H9 (cell line): ENCODE data around the gene SLC12A2. TPM values are rescaled to one million over a fixed set of nuclear protein-coding genes. Genes with fewer than 3 reads are reported as not detected.

Source experiments
- DNase-seq: peaks from one replicate; pipeline ENCODE4 v3.0.0-alpha.2; 2017
- H2AFZ ChIP-seq: one replicate; pipeline ENCODE4 v1.6.1; 2013; ENCODE audit warnings: mild to moderate bottlenecking, low read length, control low read depth, moderate library complexity
- H2AK5ac ChIP-seq: 2 replicates; pipeline ENCODE4 v1.6.1; 2013; ENCODE audit warnings: low read length, control low read depth, mixed read lengths; ENCODE audit not compliant: insufficient read length
- H2BK120ac ChIP-seq: one replicate; pipeline ENCODE4 v1.6.1; 2013; ENCODE audit warnings: low read depth, mild to moderate bottlenecking, low read length, control low read depth, inconsistent platforms; ENCODE audit not compliant: poor library complexity, severe bottlenecking
- H2BK12ac ChIP-seq: 2 replicates; pipeline ENCODE4 v1.6.1; 2013; ENCODE audit warnings: low read length, control low read depth, mixed read lengths, low read depth; ENCODE audit not compliant: insufficient read length
- H2BK15ac ChIP-seq: 2 replicates; pipeline ENCODE4 v1.6.1; 2013; ENCODE audit warnings: low read depth, low read length, control low read depth
- H2BK20ac ChIP-seq: one replicate; pipeline ENCODE4 v1.6.1; 2013; ENCODE audit warnings: low read depth, mild to moderate bottlenecking, low read length, control low read depth, inconsistent platforms; ENCODE audit not compliant: poor library complexity, severe bottlenecking
- H2BK5ac ChIP-seq: 2 replicates; pipeline ENCODE4 v1.6.1; 2013; ENCODE audit warnings: low read length, control low read depth, mixed read lengths; ENCODE audit not compliant: insufficient read length
- H3K14ac ChIP-seq: 2 replicates; pipeline ENCODE4 v1.6.1; 2013; ENCODE audit warnings: low read length, control low read depth; ENCODE audit not compliant: insufficient read depth
- H3K18ac ChIP-seq: 2 replicates; pipeline ENCODE4 v1.6.1; 2013; ENCODE audit warnings: low read depth, mild to moderate bottlenecking, mixed read lengths, low read length, control low read depth; ENCODE audit not compliant: insufficient read length
- H3K23ac ChIP-seq: 2 replicates; pipeline ENCODE4 v1.6.1; 2013; ENCODE audit warnings: low read length, control low read depth, mixed read lengths, low read depth; ENCODE audit not compliant: insufficient read length
- H3K23me2 ChIP-seq: 2 replicates; pipeline ENCODE4 v1.6.1; 2013; ENCODE audit warnings: low read depth, mild to moderate bottlenecking, mixed read lengths, low read length, control low read depth; ENCODE audit not compliant: insufficient read length, poor library complexity, severe bottlenecking
- H3K27ac ChIP-seq: 2 replicates; pipeline ENCODE4 v1.5.1; 2013; ENCODE audit warnings: low read length, control low read depth, mixed read lengths, low read depth; ENCODE audit not compliant: insufficient read length
- H3K27me3 ChIP-seq: 2 replicates; pipeline ENCODE4 v1.6.1; 2013; ENCODE audit warnings: low read length, control low read depth, inconsistent platforms; ENCODE audit not compliant: insufficient read depth
- H3K4ac ChIP-seq: 2 replicates; pipeline ENCODE4 v1.6.1; 2013; ENCODE audit warnings: low read depth, mild to moderate bottlenecking, control low read depth, inconsistent platforms, low read length, moderate library complexity
- H3K4me1 ChIP-seq: 2 replicates; pipeline ENCODE4 v1.6.1; 2013; ENCODE audit warnings: low read length, control low read depth, inconsistent platforms; ENCODE audit not compliant: insufficient read depth
- H3K4me2 ChIP-seq: 2 replicates; pipeline ENCODE4 v1.6.1; 2013; ENCODE audit warnings: low read length, control low read depth, mixed read lengths; ENCODE audit not compliant: insufficient read length, insufficient read depth
- H3K56ac ChIP-seq: 2 replicates; pipeline ENCODE4 v1.6.1; 2013; ENCODE audit warnings: low read depth, mild to moderate bottlenecking, mixed read lengths, low read length, control low read depth; ENCODE audit not compliant: insufficient read length
- H3K79me1 ChIP-seq: 2 replicates; pipeline ENCODE4 v1.6.1; 2013; ENCODE audit warnings: low read depth, mild to moderate bottlenecking, moderate library complexity, low read length, control low read depth, inconsistent platforms; ENCODE audit not compliant: insufficient read depth, poor library complexity, severe bottlenecking
- H3K79me2 ChIP-seq: 2 replicates; pipeline ENCODE4 v1.6.1; 2013; ENCODE audit warnings: low read length, control low read depth, inconsistent platforms; ENCODE audit not compliant: insufficient read depth
- H3K9ac ChIP-seq: 2 replicates; pipeline ENCODE4 v1.6.1; 2013; ENCODE audit warnings: low read length, control low read depth, mixed read lengths; ENCODE audit not compliant: insufficient read length; ENCODE audit errors: extremely low read depth
- H3K9me3 ChIP-seq: one replicate; pipeline ENCODE4 v1.6.1; 2013; ENCODE audit warnings: low read depth, low read length, inconsistent platforms; ENCODE audit not compliant: control insufficient read depth
- H3T11ph ChIP-seq: one replicate; pipeline ENCODE4 v1.6.1; 2013; ENCODE audit warnings: mild to moderate bottlenecking, low read length, control low read depth, inconsistent platforms
- H4K20me1 ChIP-seq: one replicate; pipeline ENCODE4 v1.6.1; 2013; ENCODE audit not compliant: control insufficient read depth, insufficient read length, insufficient read depth
- H4K5ac ChIP-seq: 2 replicates; pipeline ENCODE4 v1.6.1; 2013; ENCODE audit warnings: low read depth, mild to moderate bottlenecking, mixed read lengths, low read length, control low read depth; ENCODE audit not compliant: insufficient read length
- H4K8ac ChIP-seq: replicated peaks from 2 replicates; pipeline ENCODE4 v1.6.1; 2013; ENCODE audit warnings: low read length, control low read depth, mixed read lengths, low read depth; ENCODE audit not compliant: insufficient read length
- H4K91ac ChIP-seq: 2 replicates; pipeline ENCODE4 v1.6.1; 2013; ENCODE audit warnings: low read depth, mild to moderate bottlenecking, moderate library complexity, mixed read lengths, low read length, control low read depth; ENCODE audit not compliant: insufficient read length
- H3K27ac Mint-ChIP-seq, 3 experiments: 2 replicates in 2 of 3; 3 replicates in 1 of 3; pipeline ENCODE4 v1.8.0; 2020 to 2021; ENCODE audit warnings: mixed read lengths in 3 of 3, mild to moderate bottlenecking in 1 of 3, moderate library complexity in 1 of 3
- H3K27me3 Mint-ChIP-seq: 2 replicates; pipeline ENCODE4 v1.8.0; 2021; ENCODE audit warnings: low read depth, mild to moderate bottlenecking, moderate library complexity, mixed read lengths
- H3K36me3 Mint-ChIP-seq, 3 experiments: 2 replicates in 2 of 3; 3 replicates in 1 of 3; pipeline ENCODE4 v1.8.0; 2020 to 2021; ENCODE audit warnings: low read depth in 3 of 3, mixed read lengths in 3 of 3; ENCODE audit not compliant: insufficient read depth in 1 of 3
- H3K4me1 Mint-ChIP-seq, 2 experiments: 2 replicates each; pipeline ENCODE4 v1.8.0; 2020; ENCODE audit warnings: mixed read lengths in 2 of 2
- H3K4me3 Mint-ChIP-seq, 2 experiments: 2 replicates in 1 of 2; 3 replicates in 1 of 2; pipeline ENCODE4 v1.8.0; 2020 to 2021; ENCODE audit warnings: mild to moderate bottlenecking in 2 of 2, mixed read lengths in 2 of 2, moderate library complexity in 1 of 2
- H3K9me3 Mint-ChIP-seq, 2 experiments: 2 replicates in 1 of 2; 3 replicates in 1 of 2; pipeline ENCODE4 v1.8.0; 2020; ENCODE audit warnings: mild to moderate bottlenecking in 2 of 2, mixed read lengths in 2 of 2, moderate library complexity in 1 of 2
- WGBS: extraction: QIAGEN DNeasy Blood & Tissue Kit; methylation state at CpG from one replicate; pipeline ENCODE4 v1.1.7; 2013; ENCODE audit warnings: missing lambda C conversion rate, low lambda C conversion rate, mixed read lengths; ENCODE audit not compliant: insufficient read length; ENCODE audit errors: extremely low coverage; 5-methylcytosine and 5-hydroxymethylcytosine counted together
- total RNA-seq: library from RNA; stranded (reverse); gene quantifications from 2 replicates; pipeline ENCODE4 v1.2.1, GENCODE V29; 2021
- TF ChIP-seq, protein P1 (sequence below): fragments of 200-600 bp; sonication (generic); conservative IDR thresholded peaks from 3 replicates; pipeline ENCODE4 v1.8.0; 2021; ENCODE audit warnings: antibody characterized with exemption, mild to moderate bottlenecking

Gene SLC12A2
- total RNA-seq, 1 experiment from 2014 or later: 17.9 TPM

DNA sequence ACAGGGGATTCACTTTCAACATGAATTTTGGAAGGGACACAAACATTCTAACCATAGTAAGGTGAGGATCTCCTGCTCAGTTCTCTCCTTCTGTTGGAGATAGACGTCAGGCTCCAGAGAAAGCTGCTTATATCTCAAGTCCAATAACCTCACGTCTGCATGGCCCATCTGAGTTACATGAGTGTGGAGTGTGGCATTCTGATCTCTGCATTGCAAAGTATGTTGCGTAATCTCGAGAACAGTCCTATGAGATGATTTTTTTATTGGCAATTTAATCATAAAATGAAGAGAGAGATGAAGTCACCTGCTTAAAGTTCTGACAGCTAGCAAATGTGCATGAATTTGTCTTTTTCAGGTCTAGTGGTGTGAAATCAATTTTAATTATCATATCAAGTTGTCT, 118.8 kb downstream of the SLC12A2 start:
- Histone ChIP-seq H2AK5ac (no peak overlapping the region), H3K18ac (no peak overlapping the region), H4K20me1 (no peaks in the 10 kb centered on the region), H3K56ac (no peak overlapping the region), H3K23me2 (no peaks in the 10 kb centered on the region), H3K27ac (no peak overlapping the region), H4K91ac (no peak overlapping the region), H2BK20ac (no peak overlapping the region), H4K5ac (no peak overlapping the region), H2BK5ac (no peak overlapping the region), H3T11ph (no peak overlapping the region), H3K9me3 (no peaks in the 10 kb centered on the region), H3K4me1 (peaks cover 3% of the 10 kb centered on the region; the same call in 1 of the 2 replicates), H3K4me2 (no peak overlapping the region), H3K14ac (no peak overlapping the region), H2BK15ac (no peak overlapping the region), H4K8ac (no peak overlapping the region), H3K4ac (no peak overlapping the region), H3K23ac (no peak overlapping the region), H3K79me1 (no peaks in the 10 kb centered on the region), H3K79me2 (no peaks in the 10 kb centered on the region), H2AFZ (no peak overlapping the region), H3K27me3 (no peaks in the 10 kb centered on the region), H2BK12ac (no peak overlapping the region), H3K9ac (no peak overlapping the region), H2BK120ac (no peak overlapping the region)
- H3K4me1 Mint-ChIP-seq: peaks cover 10 to 11% of the 10 kb centered on the region in 2 experiments
- no peaks in the 10 kb centered on the region for H3K9me3 Mint-ChIP-seq
- H3K27ac Mint-ChIP-seq: no peak overlapping the region
- no peak for DNase-seq
- no peak overlapping the region for H3K4me3 Mint-ChIP-seq
- no peaks in the 10 kb centered on the region for H3K36me3 Mint-ChIP-seq
- TF ChIP-seq, protein P1, sequence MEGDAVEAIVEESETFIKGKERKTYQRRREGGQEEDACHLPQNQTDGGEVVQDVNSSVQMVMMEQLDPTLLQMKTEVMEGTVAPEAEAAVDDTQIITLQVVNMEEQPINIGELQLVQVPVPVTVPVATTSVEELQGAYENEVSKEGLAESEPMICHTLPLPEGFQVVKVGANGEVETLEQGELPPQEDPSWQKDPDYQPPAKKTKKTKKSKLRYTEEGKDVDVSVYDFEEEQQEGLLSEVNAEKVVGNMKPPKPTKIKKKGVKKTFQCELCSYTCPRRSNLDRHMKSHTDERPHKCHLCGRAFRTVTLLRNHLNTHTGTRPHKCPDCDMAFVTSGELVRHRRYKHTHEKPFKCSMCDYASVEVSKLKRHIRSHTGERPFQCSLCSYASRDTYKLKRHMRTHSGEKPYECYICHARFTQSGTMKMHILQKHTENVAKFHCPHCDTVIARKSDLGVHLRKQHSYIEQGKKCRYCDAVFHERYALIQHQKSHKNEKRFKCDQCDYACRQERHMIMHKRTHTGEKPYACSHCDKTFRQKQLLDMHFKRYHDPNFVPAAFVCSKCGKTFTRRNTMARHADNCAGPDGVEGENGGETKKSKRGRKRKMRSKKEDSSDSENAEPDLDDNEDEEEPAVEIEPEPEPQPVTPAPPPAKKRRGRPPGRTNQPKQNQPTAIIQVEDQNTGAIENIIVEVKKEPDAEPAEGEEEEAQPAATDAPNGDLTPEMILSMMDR: no peak
- H3K27me3 Mint-ChIP-seq: peaks cover 19% of the 10 kb centered on the region
- no CpG with 5 or more reads among the region's 4 CpGs for WGBS
